ENCODE data around the gene MANF.

MANF gene

GRCh38 chr3:51390246-51391074 is 5.4 kb downstream of the MANF start:
- no peak for DNase-seq (ENCODE audit: low read depth)

GRCh38 chr3:51391075-51391565 is 6.0 kb downstream of the MANF start, which contains the start of gene RBM15B:
RBM15B (plus strand) TSS chr3:51391285; CDS start chr3:51391400, 115 bp downstream.
- DNase-seq (ENCODE audit: low read depth), result peak; percentile 84

GRCh38 chr3:51391566-51392354 is 6.7 kb downstream of the MANF start:
- no peak for DNase-seq (ENCODE audit: low read depth)

- DNase-seq (ENCODE audit: low read depth), result no peak
These were observed 7.5 kb downstream of the MANF start for GRCh38 chr3:51392355-51393133.

- DNase-seq (ENCODE audit: low read depth), result no peak
These were observed 8.0 kb downstream of the MANF start for GRCh38 chr3:51393134-51393495.

GRCh38 chr3:51393564-51393963 is 8.5 kb downstream of the MANF start:
- DNase-seq (ENCODE audit: low read depth), result no peak

- DNase-seq (ENCODE audit: low read depth), result no peak
These were observed 9.4 kb downstream of the MANF start for GRCh38 chr3:51394541-51394940.

- DNase-seq (ENCODE audit: low read depth), result no peak
These were observed 10.6 kb downstream of the MANF start for GRCh38 chr3:51395493-51396213.

- DNase-seq (ENCODE audit: low read depth), result no peak
These were observed 11.3 kb downstream of the MANF start for GRCh38 chr3:51396401-51396800.

- no peak for DNase-seq (ENCODE audit: low read depth)
These were observed 12.3 kb downstream of the MANF start for GRCh38 chr3:51397392-51397791.

- no peak for DNase-seq (ENCODE audit: low read depth)
These were observed 13.7 kb downstream of the MANF start for GRCh38 chr3:51398595-51399310.

- no peak for DNase-seq (ENCODE audit: low read depth)
These were observed 15.1 kb downstream of the MANF start for GRCh38 chr3:51400166-51400565.

GRCh38 chr3:51401735-51402134 is 16.6 kb downstream of the MANF start:
- DNase-seq (ENCODE audit: low read depth), result no peak

GRCh38 chr3:51403675-51404074 is 18.6 kb downstream of the MANF start:
- no peak for DNase-seq (ENCODE audit: low read depth)

GRCh38 chr3:51408021-51408420 is 22.9 kb downstream of the MANF start:
- DNase-seq (ENCODE audit: low read depth), result no peak

- DNase-seq (ENCODE audit: low read depth), result no peak
These were observed 23.7 kb downstream of the MANF start for GRCh38 chr3:51408813-51409212.

GRCh38 chr3:51422211-51422610 is 37.1 kb downstream of the MANF start:
- DNase-seq (ENCODE audit: low read depth), result no peak

GRCh38 chr3:51426921-51427320 is 41.8 kb downstream of the MANF start:
- DNase-seq (ENCODE audit: low read depth), result no peak

GRCh38 chr3:51429138-51429537 is 44.0 kb downstream of the MANF start:
- DNase-seq (ENCODE audit: low read depth), result no peak

- DNase-seq (ENCODE audit: low read depth), result no peak
These were observed 49.0 kb downstream of the MANF start for GRCh38 chr3:51434110-51434509.

- DNase-seq (ENCODE audit: low read depth), result no peak
These were observed 49.7 kb downstream of the MANF start for GRCh38 chr3:51434746-51435327.

All from non-pigmented ciliary epithelial cell (primary cell).